Retina (tissue), 1 donor: ENCODE data around the gene FBLIM1.

Source experiments
- DNase-seq: peaks from one replicate; pipeline ENCODE4 v3.0.0-alpha.2; 2016

The FBLIM1 gene, protein sequence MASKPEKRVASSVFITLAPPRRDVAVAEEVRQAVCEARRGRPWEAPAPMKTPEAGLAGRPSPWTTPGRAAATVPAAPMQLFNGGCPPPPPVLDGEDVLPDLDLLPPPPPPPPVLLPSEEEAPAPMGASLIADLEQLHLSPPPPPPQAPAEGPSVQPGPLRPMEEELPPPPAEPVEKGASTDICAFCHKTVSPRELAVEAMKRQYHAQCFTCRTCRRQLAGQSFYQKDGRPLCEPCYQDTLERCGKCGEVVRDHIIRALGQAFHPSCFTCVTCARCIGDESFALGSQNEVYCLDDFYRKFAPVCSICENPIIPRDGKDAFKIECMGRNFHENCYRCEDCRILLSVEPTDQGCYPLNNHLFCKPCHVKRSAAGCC

DNA sequence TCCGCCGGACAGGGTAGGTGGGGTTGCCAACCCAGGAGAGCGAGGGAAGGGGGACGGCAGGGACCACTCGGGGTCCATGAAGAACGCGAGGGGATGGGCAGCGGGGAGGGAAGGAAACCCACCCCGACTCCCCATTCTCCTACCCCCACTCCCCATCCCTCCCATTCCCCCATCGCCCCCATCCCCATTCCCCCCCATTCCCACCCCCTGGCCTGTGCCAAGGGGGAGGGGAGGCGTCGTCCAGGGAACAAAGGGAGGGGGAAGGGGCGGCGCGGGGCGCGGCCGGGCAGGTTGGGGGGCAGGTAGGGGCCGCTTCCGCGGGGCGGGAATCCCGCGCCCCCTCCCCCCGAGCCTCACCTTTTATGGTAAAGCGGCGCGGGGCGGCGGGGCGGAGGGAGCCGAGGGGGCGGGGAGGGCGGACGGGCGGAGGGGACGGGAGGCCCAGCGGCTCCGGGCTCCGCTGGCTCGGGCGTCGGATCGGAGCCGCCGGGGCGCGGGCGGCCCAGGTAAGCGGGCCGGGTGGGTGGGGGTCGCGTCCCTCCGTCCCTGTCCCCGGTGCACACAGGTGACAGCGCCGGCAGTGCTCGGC, at the start of gene FBLIM1:
Gene FBLIM1 (plus strand): TSS at position 453 of the 589 bp plus-strand sequence. CDS start 6,189 bp downstream, outside the sequence.
- no peak for DNase-seq

DNA sequence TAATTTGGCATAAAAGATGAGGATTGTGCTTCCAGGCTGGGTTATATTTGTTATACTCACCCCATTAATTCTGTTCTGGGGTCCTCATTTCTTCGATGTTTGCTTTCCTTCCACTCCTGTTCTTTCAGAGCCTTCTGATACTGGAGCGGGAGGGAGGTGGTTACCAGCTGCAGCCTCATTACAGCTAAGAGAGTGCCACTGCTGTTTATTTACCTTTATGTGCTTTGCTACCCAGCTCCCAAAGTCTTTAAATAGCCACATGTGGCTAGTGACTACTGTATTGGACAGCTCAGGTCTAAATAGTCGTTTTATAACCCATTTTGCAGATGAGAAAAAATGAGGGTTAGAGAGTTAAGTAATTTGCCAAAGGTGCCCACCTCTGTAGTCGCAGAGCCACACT, 49.4 kb upstream of the FBLIM1 start:
- DNase-seq, result no peak

DNA sequence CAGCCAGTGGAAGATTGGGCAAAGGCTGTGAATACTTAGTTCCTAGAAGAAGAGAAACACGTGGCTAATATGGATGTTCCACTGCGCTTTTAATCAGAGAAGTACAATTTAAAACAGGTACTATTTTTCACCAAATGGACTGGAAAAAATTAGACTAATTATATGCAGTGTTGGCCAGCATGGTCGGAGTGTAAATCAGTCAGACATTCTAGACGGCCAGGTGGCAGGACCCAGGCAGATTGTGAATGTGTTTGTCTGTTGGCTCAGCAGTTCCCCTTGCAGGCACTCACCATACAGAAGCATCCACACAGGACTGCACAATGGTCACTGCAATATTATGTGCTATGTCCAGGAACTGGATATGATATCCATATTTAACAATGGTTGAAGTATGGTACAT, 46.4 kb upstream of the FBLIM1 start:
- DNase-seq, result no peak

DNA sequence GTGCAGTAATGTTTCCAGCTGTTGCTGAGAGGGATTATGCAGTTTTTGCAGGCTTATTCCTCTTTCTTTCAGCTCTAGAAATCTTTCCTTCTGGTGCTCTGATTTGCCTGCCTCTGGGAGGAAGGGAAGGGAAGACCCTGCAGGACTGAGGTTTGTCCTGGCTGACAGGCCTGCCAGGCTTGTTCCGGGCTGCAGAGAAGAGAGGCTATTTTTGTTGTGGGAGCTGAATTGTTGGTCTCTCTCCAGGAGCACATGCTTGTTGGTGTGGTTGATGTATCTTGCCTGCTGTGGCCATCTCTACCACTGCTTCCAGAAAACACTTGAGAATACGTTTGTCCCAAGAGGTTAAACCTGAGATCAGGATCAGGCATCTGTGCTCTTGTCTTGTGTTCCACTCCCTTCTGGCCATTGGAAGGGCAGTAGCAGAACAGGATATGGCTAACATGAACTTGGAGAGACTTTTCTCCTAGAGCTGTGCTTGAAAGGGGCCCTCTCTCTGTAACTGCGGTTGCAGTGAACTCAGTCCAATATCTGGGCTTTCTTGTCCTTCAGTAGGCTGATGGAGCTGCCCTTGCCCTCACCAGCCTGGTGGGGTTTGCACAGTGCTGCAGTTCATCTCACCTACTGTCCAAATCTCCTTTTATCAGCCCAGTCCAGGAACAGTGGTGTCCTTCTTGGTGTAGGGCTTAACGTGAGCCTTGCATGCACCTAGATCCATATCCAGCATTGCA, 44.0 kb upstream of the FBLIM1 start:
- no peak for DNase-seq

DNA sequence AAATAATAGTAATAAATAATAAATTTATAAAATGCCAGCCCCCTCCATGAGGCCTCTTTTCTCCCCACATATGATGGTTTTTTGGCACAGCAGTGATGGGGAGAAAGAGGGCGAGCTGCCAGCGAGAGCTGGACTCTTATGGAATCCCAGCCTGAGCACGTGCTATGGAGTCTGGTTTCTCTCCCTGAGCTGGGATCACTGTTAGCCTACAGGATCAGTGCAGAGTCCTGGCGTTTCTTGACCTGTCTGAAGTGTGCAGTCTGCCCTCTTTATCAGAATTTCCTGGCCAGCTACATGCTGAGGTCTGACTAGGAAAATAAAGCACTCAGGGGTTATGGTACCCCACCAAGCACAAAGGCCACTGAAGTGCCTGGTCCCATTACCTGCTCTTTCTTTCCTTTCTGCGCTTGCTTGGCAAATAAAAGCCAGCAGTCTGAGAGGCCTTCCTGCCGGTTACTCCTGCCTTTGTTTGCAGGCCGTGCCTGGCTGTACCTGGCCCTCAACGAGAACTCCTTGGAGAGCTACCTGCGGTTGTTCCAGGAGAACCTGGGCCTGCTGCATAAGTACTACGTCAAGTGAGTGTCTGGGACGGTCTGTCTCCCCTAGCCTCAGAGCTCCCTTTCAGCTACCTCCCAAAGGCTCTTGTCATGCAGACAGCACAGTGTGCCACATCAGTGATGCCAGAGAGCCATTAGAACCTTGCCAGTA, 41.0 kb upstream of the FBLIM1 start:
- DNase-seq, result no peak

DNA sequence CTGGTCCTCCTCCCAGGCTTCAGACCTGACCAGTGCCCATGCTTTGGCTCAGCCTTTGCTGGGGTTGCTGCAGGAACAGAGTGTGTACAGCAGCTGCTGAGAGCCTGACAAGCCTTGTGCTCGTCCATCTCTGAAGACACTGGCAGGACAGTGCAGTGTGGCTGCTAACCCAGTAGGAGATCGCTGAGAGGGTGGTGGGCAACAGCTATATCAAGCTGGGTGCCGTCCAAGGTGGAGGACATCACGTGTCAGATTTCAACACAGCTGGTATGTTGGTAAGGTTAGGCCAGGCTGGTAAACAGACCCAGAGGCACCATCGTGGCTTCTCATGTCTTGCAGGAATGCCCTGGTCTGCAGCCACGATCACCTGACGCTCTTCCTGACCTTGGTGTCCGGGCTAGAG, 40.4 kb upstream of the FBLIM1 start:
- DNase-seq, result no peak

DNA sequence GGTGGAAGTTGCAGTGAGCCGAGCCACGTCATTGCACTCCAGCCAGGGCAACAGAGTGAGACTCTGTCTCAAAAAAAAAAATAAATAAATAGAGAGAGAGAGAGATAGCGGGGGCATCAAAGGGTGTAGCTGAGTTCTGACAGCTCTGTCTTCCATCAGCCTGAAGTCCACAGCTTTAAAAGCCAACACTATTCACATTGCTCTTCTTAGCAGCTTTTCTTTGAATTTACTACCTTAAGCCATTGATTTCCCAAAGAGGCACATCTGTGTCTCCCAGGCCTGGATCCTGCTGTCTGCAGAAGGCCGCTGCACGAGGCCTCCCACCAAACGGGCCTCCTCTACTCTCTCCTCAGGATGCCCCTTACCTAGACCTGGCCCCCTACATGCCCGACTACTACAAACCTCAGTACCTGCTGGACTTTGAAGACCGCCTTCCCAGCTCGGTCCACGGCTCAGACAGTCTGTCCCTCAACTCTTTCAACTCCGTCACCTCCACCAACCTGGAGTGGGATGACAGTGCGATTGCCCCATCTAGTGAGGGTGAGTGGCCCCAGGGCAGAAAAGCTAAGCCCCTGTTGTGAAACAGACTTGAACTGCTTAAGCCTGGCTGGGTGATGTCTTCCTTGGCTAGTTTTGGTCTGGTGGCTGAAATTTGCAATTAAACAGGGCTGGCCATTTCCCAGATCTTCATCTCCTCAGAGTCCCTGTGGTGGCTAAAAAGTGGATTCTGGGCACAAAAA, 39.0 kb upstream of the FBLIM1 start:
- no peak for DNase-seq

DNA sequence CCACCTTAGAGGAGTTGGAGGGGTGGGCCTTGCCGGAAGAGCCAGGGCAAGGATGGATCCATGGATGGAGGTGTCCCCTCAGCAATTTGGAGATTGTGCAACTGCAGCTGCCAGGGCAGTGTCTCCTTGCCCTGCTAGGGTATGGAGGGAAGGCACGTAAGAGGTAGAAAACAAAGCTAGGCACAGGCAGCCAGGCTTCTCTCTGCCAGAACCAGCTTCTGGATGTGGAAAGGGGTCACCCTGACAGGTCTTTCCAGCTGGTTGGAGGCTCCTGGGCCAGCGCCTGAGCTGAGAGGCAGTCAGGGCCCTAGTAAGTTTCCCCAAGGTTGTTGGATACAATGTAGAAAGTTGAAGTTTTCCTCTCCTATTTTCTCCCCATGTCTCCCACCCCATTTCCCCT, 37.7 kb upstream of the FBLIM1 start:
- DNase-seq, result no peak

DNA sequence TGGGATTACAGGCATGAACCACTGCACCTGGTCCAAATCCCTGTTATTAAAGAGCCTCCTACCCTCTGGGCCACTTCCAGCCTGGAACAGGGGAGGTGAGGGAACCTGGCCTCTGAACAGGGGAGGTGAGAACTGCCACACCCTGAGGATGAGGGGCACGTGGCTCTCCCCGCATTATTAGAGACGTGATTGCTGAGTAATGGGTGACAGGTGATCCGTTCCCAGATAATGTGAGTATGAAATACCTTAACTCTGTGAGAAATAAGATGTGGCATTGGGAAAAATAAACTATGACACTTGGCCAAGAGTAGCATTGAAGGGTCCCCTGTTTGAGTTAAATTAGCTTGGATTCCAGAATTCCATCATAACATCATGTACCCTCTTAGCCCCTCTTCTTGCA, 36.2 kb upstream of the FBLIM1 start:
- DNase-seq, result no peak

DNA sequence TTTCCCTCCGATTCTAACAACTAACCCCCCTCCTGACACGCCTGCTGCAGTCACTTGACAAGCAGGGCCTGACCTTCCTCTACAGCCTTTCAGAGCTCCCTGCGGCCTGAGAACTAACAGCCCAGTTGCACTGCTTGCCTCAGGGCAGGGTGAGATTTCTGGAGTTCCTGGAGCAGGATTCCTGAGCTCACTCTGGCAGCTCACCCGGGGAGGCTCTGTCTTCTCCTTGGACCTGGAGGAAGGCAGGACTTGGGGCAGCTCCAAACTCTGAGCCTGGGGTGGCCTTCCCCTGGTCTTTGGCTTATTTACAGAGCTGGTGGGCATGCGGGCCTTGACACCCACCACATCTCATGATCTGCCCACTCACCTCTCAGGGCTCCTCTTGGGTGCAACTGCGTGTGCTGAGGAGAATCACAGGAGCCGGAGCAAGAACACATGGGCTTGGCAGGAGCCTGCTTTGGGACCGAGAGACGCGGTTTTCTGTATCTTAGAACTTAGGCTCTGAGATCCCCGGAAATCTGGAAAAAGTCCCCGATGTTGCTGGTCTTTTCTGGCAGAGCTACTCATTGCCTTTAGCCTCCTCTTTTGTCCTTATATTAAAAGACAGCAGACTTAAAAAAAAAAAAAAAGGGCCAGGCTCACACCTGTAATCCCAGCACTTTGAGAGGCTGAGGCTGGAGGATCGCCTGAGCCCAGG, 35.6 kb upstream of the FBLIM1 start:
- DNase-seq, result no peak

DNA sequence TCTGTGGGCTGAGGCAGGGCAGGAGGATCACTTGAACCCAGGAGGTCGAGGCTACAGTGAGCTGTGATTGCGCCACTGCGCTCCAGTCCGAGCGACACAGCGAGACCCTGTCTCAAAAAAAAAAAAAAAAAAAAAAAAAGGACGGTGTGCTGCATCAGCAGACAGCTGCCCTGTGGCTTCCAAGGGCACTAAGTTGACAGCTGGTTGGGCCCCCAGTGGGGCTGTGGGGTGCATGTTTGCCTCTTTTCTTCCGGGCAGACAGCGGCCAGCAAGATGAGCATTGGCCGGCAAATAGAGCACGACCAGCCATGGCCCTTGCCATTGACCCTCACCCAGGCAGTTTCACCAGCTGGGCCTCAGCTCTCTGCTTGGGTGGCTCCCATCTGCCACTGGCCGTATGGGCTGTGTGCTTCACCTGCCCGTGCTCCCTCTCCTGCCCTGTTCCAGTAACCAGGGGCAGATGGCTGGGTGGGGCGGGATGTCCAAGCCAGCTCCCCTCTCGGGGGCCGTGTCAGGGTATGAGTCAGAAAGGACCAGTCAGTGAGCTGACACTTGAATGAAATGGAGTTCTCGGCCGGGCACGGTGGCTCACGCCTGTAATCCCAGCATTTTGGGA, 34.9 kb upstream of the FBLIM1 start:
- peak; percentile 54 for DNase-seq

DNA sequence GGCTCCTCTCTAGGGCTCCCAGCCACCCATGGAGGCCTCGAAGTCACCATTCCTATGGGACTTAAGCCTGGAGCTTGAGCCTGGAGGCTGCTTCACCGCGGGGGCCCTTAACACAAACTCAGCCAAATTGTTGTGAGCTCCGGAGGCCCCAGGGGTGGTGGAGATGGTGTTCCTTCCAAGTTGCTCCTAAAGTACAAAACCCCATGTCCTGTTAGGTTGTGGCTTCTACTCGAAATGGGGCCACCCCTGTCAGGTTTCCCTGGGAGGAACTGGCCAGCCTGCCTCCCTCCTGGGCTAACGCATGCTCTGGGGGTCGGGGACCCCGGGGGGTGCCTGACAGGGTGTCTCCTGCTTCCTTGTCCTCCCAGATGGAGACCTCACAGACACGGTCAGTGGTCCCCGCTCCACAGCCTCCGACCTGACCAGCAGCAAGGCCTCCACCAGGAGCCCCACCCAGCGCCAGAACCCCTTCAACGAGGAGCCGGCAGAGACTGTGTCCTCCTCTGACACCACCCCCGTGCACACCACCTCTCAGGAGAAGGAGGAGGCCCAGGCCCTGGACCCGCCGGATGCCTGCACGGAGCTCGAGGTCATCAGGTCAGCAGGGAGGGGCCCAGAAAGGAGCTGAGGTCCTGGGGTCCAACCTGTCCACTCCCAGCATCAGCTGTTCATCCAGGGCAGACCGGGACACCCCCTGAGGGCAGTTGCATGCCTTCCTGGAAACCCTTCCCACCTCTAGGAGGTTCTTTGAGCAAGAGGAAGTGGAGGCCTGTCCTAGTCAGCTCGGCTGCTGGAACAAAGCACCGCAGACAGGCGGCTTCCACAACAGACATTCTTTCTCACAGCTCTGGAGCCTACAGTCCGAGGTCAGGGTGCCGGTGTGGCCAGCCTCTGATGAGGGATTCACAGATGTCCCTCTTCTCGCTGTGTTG, 33.4 kb upstream of the FBLIM1 start:
- DNase-seq, result no peak

DNA sequence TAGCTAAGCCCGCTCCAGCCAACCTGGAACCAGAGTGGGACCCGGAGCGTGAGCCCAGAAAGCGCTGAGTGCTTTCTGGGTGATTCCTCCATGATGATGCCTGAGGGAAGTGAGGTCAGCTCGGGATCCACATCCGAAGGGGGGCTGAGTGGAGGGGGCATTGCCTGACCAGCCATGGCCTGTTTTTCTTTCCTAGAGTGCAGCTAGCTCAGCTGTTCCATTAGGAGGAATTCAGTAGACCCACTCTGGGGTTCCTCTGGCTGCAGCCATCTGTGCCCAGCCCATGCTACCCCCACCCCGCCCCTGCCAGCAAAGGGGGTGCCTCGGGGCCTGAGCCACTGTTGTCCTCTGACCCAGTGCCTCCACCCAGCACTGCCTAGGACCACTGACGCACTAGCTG, 32.1 kb upstream of the FBLIM1 start:
- DNase-seq, result no peak

DNA sequence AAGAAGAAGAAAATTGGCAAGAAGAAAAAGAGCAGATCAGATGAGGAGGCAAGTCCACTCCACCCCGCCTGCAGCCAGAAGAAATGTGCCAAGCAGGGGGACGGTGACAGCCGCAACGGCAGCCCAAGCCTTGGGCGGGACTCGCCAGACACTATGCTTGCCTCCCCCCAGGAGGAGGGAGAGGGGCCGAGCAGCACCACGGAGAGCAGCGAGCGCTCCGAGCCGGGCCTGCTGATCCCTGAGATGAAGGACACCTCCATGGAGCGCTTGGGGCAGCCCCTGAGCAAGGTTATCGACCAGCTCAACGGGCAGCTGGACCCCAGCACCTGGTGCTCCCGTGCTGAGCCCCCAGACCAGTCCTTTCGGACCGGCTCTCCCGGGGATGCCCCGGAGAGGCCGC, 31.6 kb upstream of the FBLIM1 start:
- no peak for DNase-seq

DNA sequence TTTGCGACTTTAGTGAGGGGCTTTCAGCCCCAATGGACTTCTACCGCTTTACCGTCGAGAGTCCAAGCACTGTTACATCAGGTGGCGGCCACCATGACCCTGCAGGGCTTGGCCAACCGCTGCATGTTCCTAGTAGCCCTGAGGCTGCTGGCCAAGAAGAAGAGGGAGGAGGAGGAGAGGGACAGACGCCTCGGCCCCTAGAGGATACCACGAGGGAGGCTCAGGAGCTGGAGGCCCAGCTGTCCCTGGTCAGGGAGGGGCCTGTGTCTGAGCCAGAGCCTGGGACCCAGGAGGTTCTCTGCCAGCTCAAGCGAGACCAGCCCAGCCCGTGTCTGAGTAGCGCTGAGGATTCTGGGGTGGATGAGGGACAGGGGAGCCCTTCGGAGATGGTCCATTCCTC, 31.2 kb upstream of the FBLIM1 start:
- no peak for DNase-seq

DNA sequence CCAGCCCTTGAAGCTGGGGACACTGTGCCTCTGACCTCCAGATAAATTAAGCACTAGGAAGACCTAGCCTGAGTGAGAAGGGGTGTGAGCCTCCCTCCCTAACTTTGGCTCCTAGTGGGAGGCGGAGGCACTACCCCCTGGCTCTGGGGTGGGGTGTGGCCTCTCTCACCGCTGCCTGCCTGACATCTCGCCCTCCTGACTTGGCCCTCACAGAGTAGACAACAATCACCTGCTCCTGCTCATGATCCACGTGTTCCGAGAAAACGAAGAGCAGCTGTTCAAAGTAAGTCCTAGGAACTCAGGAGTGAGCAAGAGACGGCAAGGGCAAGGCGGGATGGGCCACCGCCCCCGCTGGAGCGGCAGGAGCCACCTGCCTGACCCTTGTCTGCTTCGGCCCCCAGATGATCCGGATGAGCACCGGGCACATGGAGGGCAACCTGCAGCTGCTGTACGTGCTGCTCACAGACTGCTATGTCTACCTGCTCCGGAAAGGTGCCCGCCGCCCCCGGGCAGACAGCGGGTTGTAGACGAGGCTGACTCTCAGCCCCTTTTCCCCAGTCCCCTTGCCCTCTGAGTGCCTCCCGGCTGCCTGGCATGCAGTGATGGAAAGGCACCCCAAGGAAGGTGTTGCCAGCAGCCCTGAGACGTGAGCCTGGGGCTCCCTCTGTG, 30.6 kb upstream of the FBLIM1 start:
- no peak for DNase-seq

DNA sequence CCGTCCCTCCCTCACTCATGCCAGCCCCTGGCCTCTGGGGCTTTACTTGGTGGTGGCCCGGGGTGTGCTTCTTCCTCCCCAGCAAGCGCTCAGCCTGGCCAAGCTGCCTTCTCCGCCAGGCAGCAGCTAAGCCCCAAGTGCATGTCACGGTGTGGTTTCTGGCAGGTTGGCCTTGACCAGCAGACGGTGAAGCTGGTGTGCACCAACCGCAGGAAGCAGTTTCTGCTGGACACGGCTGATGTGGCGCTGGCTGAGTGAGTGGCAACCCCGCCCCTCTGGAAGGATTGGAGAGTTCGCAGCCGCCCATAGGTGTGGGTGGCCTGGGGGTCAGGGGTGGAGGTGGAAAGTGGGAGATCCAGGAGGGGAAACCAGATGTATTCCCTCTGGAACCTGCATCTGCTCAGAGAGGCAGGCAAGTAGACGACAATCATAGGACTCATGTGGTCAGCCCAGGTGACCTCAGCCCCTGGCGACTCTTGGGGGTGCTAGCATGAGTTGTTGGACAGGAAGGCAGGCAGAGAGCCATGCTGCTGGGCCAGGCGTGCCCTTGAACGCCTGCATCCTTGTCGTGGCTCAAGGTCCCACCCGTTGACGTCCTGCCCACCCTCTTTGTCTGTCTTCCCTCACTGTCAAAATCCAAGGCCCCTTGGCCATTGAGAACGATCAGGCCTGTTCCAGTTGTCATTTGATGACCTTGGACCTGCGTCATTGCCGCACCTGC, 29.5 kb upstream of the FBLIM1 start:
- no peak for DNase-seq

DNA sequence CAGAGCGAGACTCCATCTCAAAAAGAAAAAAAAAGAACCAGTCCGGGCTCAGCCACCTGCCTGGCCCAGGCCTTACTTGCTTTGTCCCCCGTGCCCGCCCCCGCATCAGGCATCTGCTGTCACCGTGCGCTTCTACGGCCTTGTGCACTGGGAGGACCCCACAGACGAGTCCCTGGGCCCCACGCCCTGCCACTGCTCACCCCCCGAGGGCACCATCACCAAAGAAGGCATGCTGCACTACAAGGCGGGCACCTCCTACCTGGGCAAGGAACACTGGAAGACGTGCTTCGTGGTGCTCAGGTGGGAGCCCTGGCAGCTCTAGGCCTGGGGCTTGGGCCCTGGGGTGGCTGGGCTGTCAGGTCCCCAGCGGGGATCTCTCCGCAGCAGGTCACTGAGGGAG, 28.2 kb upstream of the FBLIM1 start:
- no peak for DNase-seq

DNA sequence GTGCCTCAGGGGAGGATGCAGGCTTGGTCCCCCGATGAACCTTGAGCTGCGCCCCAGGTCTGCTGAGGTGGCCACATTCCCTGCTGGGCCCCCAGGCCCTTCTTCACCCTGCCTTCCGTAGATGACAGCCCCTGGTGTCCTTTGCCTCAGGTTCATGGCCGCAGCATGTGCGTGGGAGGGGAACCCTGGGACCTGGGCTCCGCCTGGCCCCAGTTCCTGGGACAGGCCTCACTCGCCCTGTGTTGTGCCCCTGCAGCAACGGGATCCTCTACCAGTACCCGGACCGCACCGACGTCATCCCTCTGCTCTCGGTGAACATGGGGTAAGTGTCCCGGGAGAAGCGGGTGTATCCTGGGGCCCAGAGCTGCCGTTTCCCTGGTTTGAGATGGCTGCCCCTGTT, 27.7 kb upstream of the FBLIM1 start:
- DNase-seq, result no peak
